SK-N-SH treated with all-trans-retinoic acid at 6 μM for 48 hours (cell line): ENCODE measurements around the gene COPS7A.

ENCODE experiments used
- ARNTL ChIP-seq: fragments of 450-650 bp; formaldehyde crosslinking; IDR thresholded peaks from 2 replicates; pipeline ENCODE4 v1.5.0; 2020; ENCODE audit warnings: low read depth, mild to moderate bottlenecking, moderate library complexity, borderline replicate concordance
- CREB5 ChIP-seq: fragments of 250-450 bp; sonication (Bioruptor Pico); IDR thresholded peaks from 2 replicates; pipeline ENCODE4 v1.5.1; 2020; ENCODE audit warnings: low read depth, mild to moderate bottlenecking, moderate library complexity
- CSDC2 ChIP-seq: fragments of 250-450 bp; sonication (Bioruptor Pico); IDR thresholded peaks from 2 replicates; pipeline ENCODE4 v1.5.0; 2020; ENCODE audit warnings: mild to moderate bottlenecking, moderate library complexity
- GLIS3 ChIP-seq: fragments of 250-450 bp; sonication (Bioruptor Pico); IDR thresholded peaks from 2 replicates; pipeline ENCODE4 v1.5.0; 2020; ENCODE audit warnings: mild to moderate bottlenecking, moderate library complexity
- RARB ChIP-seq: fragments of 250-450 bp; sonication (Bioruptor Pico); IDR thresholded peaks from 2 replicates; pipeline ENCODE4 v1.8.0; 2021; ENCODE audit warnings: mild to moderate bottlenecking, moderate library complexity
- TCF4 ChIP-seq: fragments of 250-450 bp; sonication (Bioruptor Pico); IDR thresholded peaks from 2 replicates; pipeline ENCODE4 v1.8.0; 2021; ENCODE audit warnings: mild to moderate bottlenecking, moderate library complexity, borderline replicate concordance
- ZFP3 ChIP-seq: fragments of 250-450 bp; sonication (Bioruptor Pico); IDR thresholded peaks from 2 replicates; pipeline ENCODE4 v1.5.0; 2020; ENCODE audit warnings: mild to moderate bottlenecking, moderate library complexity
- ZNF565 ChIP-seq: fragments of 450-650 bp; formaldehyde crosslinking; conservative IDR thresholded peaks from 2 replicates; pipeline ENCODE4 v1.5.0; 2020; ENCODE audit warnings: low read depth, mild to moderate bottlenecking, moderate library complexity
- ZNF70 ChIP-seq: fragments of 450-650 bp; formaldehyde crosslinking; IDR thresholded peaks from 2 replicates; pipeline ENCODE4 v1.5.0; 2020; ENCODE audit warnings: mild to moderate bottlenecking, moderate library complexity
- ZNF8 ChIP-seq: fragments of 450-650 bp; formaldehyde crosslinking; IDR thresholded peaks from 2 replicates; pipeline ENCODE4 v1.5.0; 2020; ENCODE audit warnings: mild to moderate bottlenecking, moderate library complexity
- TF ChIP-seq, protein P1 (sequence below): fragments of 250-450 bp; sonication (Bioruptor Pico); IDR thresholded peaks from 2 replicates; pipeline ENCODE4 v1.8.0; 2021; ENCODE audit warnings: low read depth, mild to moderate bottlenecking, moderate library complexity, borderline replicate concordance
- TF ChIP-seq, protein P2 (sequence below): fragments of 250-450 bp; sonication (Bioruptor Pico); IDR thresholded peaks from 2 replicates; pipeline ENCODE4 v1.8.0; 2020; ENCODE audit warnings: mild to moderate bottlenecking, moderate library complexity, borderline replicate concordance

GRCh38 chr12:6757028-6757690 is 33.3 kb downstream of the COPS7A start:
- TF ChIP-seq, protein P1, sequence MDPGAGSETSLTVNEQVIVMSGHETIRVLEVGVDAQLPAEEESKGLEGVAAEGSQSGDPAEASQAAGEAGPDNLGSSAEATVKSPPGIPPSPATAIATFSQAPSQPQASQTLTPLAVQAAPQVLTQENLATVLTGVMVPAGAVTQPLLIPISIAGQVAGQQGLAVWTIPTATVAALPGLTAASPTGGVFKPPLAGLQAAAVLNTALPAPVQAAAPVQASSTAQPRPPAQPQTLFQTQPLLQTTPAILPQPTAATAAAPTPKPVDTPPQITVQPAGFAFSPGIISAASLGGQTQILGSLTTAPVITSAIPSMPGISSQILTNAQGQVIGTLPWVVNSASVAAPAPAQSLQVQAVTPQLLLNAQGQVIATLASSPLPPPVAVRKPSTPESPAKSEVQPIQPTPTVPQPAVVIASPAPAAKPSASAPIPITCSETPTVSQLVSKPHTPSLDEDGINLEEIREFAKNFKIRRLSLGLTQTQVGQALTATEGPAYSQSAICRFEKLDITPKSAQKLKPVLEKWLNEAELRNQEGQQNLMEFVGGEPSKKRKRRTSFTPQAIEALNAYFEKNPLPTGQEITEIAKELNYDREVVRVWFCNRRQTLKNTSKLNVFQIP (CRISPR knock-in tag) = no peak
- TF ChIP-seq ZNF8 (CRISPR knock-in tag) (no peak), CREB5 (CRISPR knock-in tag) (no peak), CSDC2 (no peak), ZFP3 (CRISPR knock-in tag) (no peak), ARNTL (CRISPR knock-in tag) (no peak), TCF4 (CRISPR knock-in tag) (no peak), GLIS3 (CRISPR knock-in tag) (no peak), ZNF565 (CRISPR knock-in tag) (no peak), ZNF70 (no peak), RARB (CRISPR knock-in tag) (no peak)
- TF ChIP-seq, protein P2, sequence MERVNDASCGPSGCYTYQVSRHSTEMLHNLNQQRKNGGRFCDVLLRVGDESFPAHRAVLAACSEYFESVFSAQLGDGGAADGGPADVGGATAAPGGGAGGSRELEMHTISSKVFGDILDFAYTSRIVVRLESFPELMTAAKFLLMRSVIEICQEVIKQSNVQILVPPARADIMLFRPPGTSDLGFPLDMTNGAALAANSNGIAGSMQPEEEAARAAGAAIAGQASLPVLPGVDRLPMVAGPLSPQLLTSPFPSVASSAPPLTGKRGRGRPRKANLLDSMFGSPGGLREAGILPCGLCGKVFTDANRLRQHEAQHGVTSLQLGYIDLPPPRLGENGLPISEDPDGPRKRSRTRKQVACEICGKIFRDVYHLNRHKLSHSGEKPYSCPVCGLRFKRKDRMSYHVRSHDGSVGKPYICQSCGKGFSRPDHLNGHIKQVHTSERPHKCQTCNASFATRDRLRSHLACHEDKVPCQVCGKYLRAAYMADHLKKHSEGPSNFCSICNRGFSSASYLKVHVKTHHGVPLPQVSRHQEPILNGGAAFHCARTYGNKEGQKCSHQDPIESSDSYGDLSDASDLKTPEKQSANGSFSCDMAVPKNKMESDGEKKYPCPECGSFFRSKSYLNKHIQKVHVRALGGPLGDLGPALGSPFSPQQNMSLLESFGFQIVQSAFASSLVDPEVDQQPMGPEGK (CRISPR knock-in tag) = no peak
